ENCODE measurements around the gene MBOAT1. TPM values are rescaled to one million over a fixed set of nuclear protein-coding genes. Genes with fewer than 3 reads are reported as not detected.

Gene MBOAT1
- polyA plus RNA-seq, 1 of the 3 experiments (the other 2 are of a cell fraction): 3.0 TPM

DNA sequence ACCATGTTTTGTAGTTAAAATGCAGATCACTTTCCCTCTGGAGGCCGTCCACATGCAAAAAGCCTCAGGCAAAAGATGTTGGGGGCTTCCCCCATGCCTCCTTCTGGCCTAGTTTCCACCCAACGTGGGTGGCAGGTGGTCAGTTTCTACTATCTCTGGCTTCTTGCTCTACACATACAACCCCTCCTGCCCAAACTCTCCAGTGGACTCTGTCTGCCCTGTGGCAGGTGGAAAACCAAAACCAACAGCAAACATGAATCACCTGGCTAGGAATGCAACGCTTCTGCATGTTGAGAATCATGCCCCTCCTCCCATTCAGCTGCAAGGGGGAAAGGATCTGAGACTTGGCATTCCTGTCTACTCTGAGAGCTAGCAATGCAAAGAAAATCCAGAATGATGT lies 94.8 kb downstream of the MBOAT1 start:
- POLR2A ChIA-PET: no interaction called here
- H3F3A ChIP-seq (replicated peaks; ENCODE audit: insufficient read depth): no peaks in the 10 kb centered on the region
- no peaks in the 10 kb centered on the region for H3K27me3 ChIP-seq (ENCODE audit: insufficient read depth)
- no peak overlapping the region for H3K4me3 ChIP-seq (ENCODE audit: low read depth in 2 of 2, low read length in 1 of 2)
- no peak for DNase-seq
- H4K20me1 ChIP-seq (ENCODE audit: insufficient read depth): no peaks in the 10 kb centered on the region
- H3K4me2 ChIP-seq: no peak overlapping the region
- H3K9me3 ChIP-seq: no peaks in the 10 kb centered on the region
- TF ChIP-seq YY1 (IDR thresholded peaks at IDR 0.05; ENCODE audit: low read depth): no peak
- TF ChIP-seq, protein P1, sequence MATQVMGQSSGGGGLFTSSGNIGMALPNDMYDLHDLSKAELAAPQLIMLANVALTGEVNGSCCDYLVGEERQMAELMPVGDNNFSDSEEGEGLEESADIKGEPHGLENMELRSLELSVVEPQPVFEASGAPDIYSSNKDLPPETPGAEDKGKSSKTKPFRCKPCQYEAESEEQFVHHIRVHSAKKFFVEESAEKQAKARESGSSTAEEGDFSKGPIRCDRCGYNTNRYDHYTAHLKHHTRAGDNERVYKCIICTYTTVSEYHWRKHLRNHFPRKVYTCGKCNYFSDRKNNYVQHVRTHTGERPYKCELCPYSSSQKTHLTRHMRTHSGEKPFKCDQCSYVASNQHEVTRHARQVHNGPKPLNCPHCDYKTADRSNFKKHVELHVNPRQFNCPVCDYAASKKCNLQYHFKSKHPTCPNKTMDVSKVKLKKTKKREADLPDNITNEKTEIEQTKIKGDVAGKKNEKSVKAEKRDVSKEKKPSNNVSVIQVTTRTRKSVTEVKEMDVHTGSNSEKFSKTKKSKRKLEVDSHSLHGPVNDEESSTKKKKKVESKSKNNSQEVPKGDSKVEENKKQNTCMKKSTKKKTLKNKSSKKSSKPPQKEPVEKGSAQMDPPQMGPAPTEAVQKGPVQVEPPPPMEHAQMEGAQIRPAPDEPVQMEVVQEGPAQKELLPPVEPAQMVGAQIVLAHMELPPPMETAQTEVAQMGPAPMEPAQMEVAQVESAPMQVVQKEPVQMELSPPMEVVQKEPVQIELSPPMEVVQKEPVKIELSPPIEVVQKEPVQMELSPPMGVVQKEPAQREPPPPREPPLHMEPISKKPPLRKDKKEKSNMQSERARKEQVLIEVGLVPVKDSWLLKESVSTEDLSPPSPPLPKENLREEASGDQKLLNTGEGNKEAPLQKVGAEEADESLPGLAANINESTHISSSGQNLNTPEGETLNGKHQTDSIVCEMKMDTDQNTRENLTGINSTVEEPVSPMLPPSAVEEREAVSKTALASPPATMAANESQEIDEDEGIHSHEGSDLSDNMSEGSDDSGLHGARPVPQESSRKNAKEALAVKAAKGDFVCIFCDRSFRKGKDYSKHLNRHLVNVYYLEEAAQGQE (IDR thresholded peaks at IDR 0.05; ENCODE audit: low read depth, low read length): no peak
- no peak for TF ChIP-seq RXRA (IDR thresholded peaks at IDR 0.05; ENCODE audit: borderline replicate concordance, low read depth)
- TF ChIP-seq, protein P2, sequence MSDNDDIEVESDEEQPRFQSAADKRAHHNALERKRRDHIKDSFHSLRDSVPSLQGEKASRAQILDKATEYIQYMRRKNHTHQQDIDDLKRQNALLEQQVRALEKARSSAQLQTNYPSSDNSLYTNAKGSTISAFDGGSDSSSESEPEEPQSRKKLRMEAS (IDR thresholded peaks at IDR 0.05; ENCODE audit: low read depth): no peak
- TF ChIP-seq, protein P3, sequence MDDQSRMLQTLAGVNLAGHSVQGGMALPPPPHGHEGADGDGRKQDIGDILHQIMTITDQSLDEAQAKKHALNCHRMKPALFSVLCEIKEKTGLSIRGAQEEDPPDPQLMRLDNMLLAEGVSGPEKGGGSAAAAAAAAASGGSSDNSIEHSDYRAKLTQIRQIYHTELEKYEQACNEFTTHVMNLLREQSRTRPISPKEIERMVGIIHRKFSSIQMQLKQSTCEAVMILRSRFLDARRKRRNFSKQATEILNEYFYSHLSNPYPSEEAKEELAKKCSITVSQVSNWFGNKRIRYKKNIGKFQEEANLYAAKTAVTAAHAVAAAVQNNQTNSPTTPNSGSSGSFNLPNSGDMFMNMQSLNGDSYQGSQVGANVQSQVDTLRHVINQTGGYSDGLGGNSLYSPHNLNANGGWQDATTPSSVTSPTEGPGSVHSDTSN (IDR thresholded peaks at IDR 0.05): no peak
- no peak for TF ChIP-seq TEAD4 (IDR thresholded peaks at IDR 0.05; ENCODE audit: borderline replicate concordance, insufficient read depth)
- TF ChIP-seq TCF12 (IDR thresholded peaks at IDR 0.05): no peak
- no peak for TF ChIP-seq MXI1 (IDR thresholded peaks at IDR 0.05; ENCODE audit: low read depth, low read length)
- no peaks in the 10 kb centered on the region for H3K36me3 ChIP-seq (replicated peaks in 1 of 2; ENCODE audit: control insufficient read depth in 1 of 2, insufficient read depth in 2 of 2, low read length in 1 of 2)
- H3K27ac ChIP-seq (ENCODE audit: low read depth in 2 of 2, low read length in 1 of 2): no peak overlapping the region
- no peaks in the 10 kb centered on the region for H3K79me2 ChIP-seq (ENCODE audit: insufficient read depth)
- no peaks in the 10 kb centered on the region; a peak in 1 of 4 replicates for H3K4me1 ChIP-seq (ENCODE audit: control insufficient read depth in 1 of 2, insufficient read depth in 2 of 2, low read depth in 1 of 2, low read length in 1 of 2)
- no peaks in the 10 kb centered on the region for H3K9me2 ChIP-seq
- CTCF ChIA-PET: interaction anchor here (0.6 to 1.8 kb wide), 3 partner anchors 9 to 11 kb away, joined by 3 to 28 read pairs (median 7); no protein-coding TSS in a partner anchor
- H3K9ac ChIP-seq: no peak overlapping the region
- WGBS (ENCODE audit: low lambda C conversion rate): 93% methylated on average over 2 of the region's 3 CpGs
- no peak overlapping the region for H2AFZ ChIP-seq (ENCODE audit: low read depth)

DNA sequence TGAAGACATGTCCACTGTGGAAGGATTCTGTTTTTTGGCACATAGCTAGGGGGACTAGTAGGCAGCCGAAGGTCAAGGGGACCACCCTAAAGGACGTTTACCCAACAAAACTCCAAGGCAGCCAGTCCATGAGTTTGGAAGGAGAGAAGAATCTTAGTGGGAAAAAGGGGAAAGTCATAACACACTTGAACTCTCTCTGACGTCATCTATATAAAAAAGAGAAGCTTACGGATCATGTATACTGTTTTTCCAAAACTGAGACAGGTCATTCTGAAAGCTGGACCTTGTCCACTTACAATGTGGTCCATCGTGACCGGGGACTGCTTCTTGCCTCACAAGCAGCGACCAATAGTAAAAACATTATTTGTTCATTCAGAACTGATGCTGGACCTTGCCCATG lies 95.5 kb downstream of the MBOAT1 start:
- no peak overlapping the region for H3K9ac ChIP-seq
- CTCF ChIA-PET: interaction anchor here (0.6 to 1.2 kb wide), 3 partner anchors 10 to 11 kb away, joined by 3 to 7 read pairs (median 3); no protein-coding TSS in a partner anchor
- no peak overlapping the region for H3K27ac ChIP-seq (ENCODE audit: low read depth in 2 of 2, low read length in 1 of 2)
- no peaks in the 10 kb centered on the region for H3K27me3 ChIP-seq (ENCODE audit: insufficient read depth)
- WGBS (ENCODE audit: low lambda C conversion rate): 85% methylated on average over 7 of the region's 7 CpGs
- no peaks in the 10 kb centered on the region for H3K36me3 ChIP-seq (replicated peaks in 1 of 2; ENCODE audit: control insufficient read depth in 1 of 2, insufficient read depth in 2 of 2, low read length in 1 of 2)
- no peaks in the 10 kb centered on the region for H3K79me2 ChIP-seq (ENCODE audit: insufficient read depth)
- no peaks in the 10 kb centered on the region for H3K9me3 ChIP-seq
- no peak for TF ChIP-seq RXRA (IDR thresholded peaks at IDR 0.05; ENCODE audit: borderline replicate concordance, low read depth)
- TF ChIP-seq SIN3A (IDR thresholded peaks at IDR 0.05; ENCODE audit: borderline replicate concordance, low read depth, low read length): no peak
- TF ChIP-seq NFIC (IDR thresholded peaks at IDR 0.05; ENCODE audit: borderline replicate concordance): no peak
- TF ChIP-seq CHD2 (IDR thresholded peaks at IDR 0.05; ENCODE audit: low read length, partially characterized antibody): no peak
- TF ChIP-seq MXI1 (IDR thresholded peaks at IDR 0.05; ENCODE audit: low read depth, low read length): no peak
- no peak for TF ChIP-seq NRF1 (IDR thresholded peaks at IDR 0.05; ENCODE audit: low read depth, low read length)
- TF ChIP-seq RFX5 (IDR thresholded peaks at IDR 0.05; ENCODE audit: low read length): no peak
- no peak for TF ChIP-seq GATA2 (CRISPR knock-in tag; IDR thresholded peaks at IDR 0.05)
- no peak for TF ChIP-seq ELF1 (IDR thresholded peaks at IDR 0.05)
- TF ChIP-seq, protein P2 (IDR thresholded peaks at IDR 0.05; ENCODE audit: low read depth): no peak
- TF ChIP-seq, protein P3 (IDR thresholded peaks at IDR 0.05): no peak
- TF ChIP-seq, protein P1 (IDR thresholded peaks at IDR 0.05; ENCODE audit: low read depth, low read length): no peak
- TF ChIP-seq TCF12 (IDR thresholded peaks at IDR 0.05): no peak
- no peak for TF ChIP-seq FOXM1 (IDR thresholded peaks at IDR 0.05; ENCODE audit: low read depth)
- DNase-seq: no peak
- H3K4me2 ChIP-seq: no peak overlapping the region
- POLR2A ChIA-PET: no interaction called here
- no peaks in the 10 kb centered on the region for H4K20me1 ChIP-seq (ENCODE audit: insufficient read depth)
- H3K9me2 ChIP-seq: no peaks in the 10 kb centered on the region
- H3K4me1 ChIP-seq (ENCODE audit: control insufficient read depth in 1 of 2, insufficient read depth in 2 of 2, low read depth in 1 of 2, low read length in 1 of 2): no peaks in the 10 kb centered on the region; a peak in 1 of 4 replicates
- H3F3A ChIP-seq (replicated peaks; ENCODE audit: insufficient read depth): no peaks in the 10 kb centered on the region
- no peak overlapping the region for H2AFZ ChIP-seq (ENCODE audit: low read depth)
- H3K4me3 ChIP-seq (ENCODE audit: low read depth in 2 of 2, low read length in 1 of 2): no peak overlapping the region

Data from SK-N-SH (cell line).